ENCODE measurements around the gene KCNAB1.

- no peak for TF ChIP-seq SUZ12 (IDR thresholded peaks at IDR 0.05; ENCODE audit: extremely low read depth, insufficient read depth, insufficient read length)
- no peak for TF ChIP-seq ZNF274 (IDR thresholded peaks at IDR 0.05; ENCODE audit: low read depth, low read length)
Measured at GRCh38 chr3:156509189-156510174, 389.1 kb downstream of the KCNAB1 start.

Data from NT2/D1 (cell line).